H9 (cell line): ENCODE data around the gene ATRX. TPM values are rescaled to one million over a fixed set of nuclear protein-coding genes. Genes with fewer than 3 reads are reported as not detected.

Source experiments
- DNase-seq: peaks from one replicate; pipeline ENCODE4 v3.0.0-alpha.2; 2017
- H2AFZ ChIP-seq: one replicate; pipeline ENCODE4 v1.6.1; 2013; ENCODE audit warnings: mild to moderate bottlenecking, low read length, control low read depth, moderate library complexity
- H2AK5ac ChIP-seq: 2 replicates; pipeline ENCODE4 v1.6.1; 2013; ENCODE audit warnings: low read length, control low read depth, mixed read lengths; ENCODE audit not compliant: insufficient read length
- H2BK120ac ChIP-seq: one replicate; pipeline ENCODE4 v1.6.1; 2013; ENCODE audit warnings: low read depth, mild to moderate bottlenecking, low read length, control low read depth, inconsistent platforms; ENCODE audit not compliant: poor library complexity, severe bottlenecking
- H2BK12ac ChIP-seq: 2 replicates; pipeline ENCODE4 v1.6.1; 2013; ENCODE audit warnings: low read length, control low read depth, mixed read lengths, low read depth; ENCODE audit not compliant: insufficient read length
- H2BK15ac ChIP-seq: 2 replicates; pipeline ENCODE4 v1.6.1; 2013; ENCODE audit warnings: low read depth, low read length, control low read depth
- H2BK20ac ChIP-seq: one replicate; pipeline ENCODE4 v1.6.1; 2013; ENCODE audit warnings: low read depth, mild to moderate bottlenecking, low read length, control low read depth, inconsistent platforms; ENCODE audit not compliant: poor library complexity, severe bottlenecking
- H2BK5ac ChIP-seq: 2 replicates; pipeline ENCODE4 v1.6.1; 2013; ENCODE audit warnings: low read length, control low read depth, mixed read lengths; ENCODE audit not compliant: insufficient read length
- H3K14ac ChIP-seq: 2 replicates; pipeline ENCODE4 v1.6.1; 2013; ENCODE audit warnings: low read length, control low read depth; ENCODE audit not compliant: insufficient read depth
- H3K18ac ChIP-seq: 2 replicates; pipeline ENCODE4 v1.6.1; 2013; ENCODE audit warnings: low read depth, mild to moderate bottlenecking, mixed read lengths, low read length, control low read depth; ENCODE audit not compliant: insufficient read length
- H3K23ac ChIP-seq: 2 replicates; pipeline ENCODE4 v1.6.1; 2013; ENCODE audit warnings: low read length, control low read depth, mixed read lengths, low read depth; ENCODE audit not compliant: insufficient read length
- H3K23me2 ChIP-seq: 2 replicates; pipeline ENCODE4 v1.6.1; 2013; ENCODE audit warnings: low read depth, mild to moderate bottlenecking, mixed read lengths, low read length, control low read depth; ENCODE audit not compliant: insufficient read length, poor library complexity, severe bottlenecking
- H3K27ac ChIP-seq: 2 replicates; pipeline ENCODE4 v1.5.1; 2013; ENCODE audit warnings: low read length, control low read depth, mixed read lengths, low read depth; ENCODE audit not compliant: insufficient read length
- H3K27me3 ChIP-seq: 2 replicates; pipeline ENCODE4 v1.6.1; 2013; ENCODE audit warnings: low read length, control low read depth, inconsistent platforms; ENCODE audit not compliant: insufficient read depth
- H3K4ac ChIP-seq: 2 replicates; pipeline ENCODE4 v1.6.1; 2013; ENCODE audit warnings: low read depth, mild to moderate bottlenecking, control low read depth, inconsistent platforms, low read length, moderate library complexity
- H3K4me1 ChIP-seq: 2 replicates; pipeline ENCODE4 v1.6.1; 2013; ENCODE audit warnings: low read length, control low read depth, inconsistent platforms; ENCODE audit not compliant: insufficient read depth
- H3K4me2 ChIP-seq: 2 replicates; pipeline ENCODE4 v1.6.1; 2013; ENCODE audit warnings: low read length, control low read depth, mixed read lengths; ENCODE audit not compliant: insufficient read length, insufficient read depth
- H3K56ac ChIP-seq: 2 replicates; pipeline ENCODE4 v1.6.1; 2013; ENCODE audit warnings: low read depth, mild to moderate bottlenecking, mixed read lengths, low read length, control low read depth; ENCODE audit not compliant: insufficient read length
- H3K79me1 ChIP-seq: 2 replicates; pipeline ENCODE4 v1.6.1; 2013; ENCODE audit warnings: low read depth, mild to moderate bottlenecking, moderate library complexity, low read length, control low read depth, inconsistent platforms; ENCODE audit not compliant: insufficient read depth, poor library complexity, severe bottlenecking
- H3K79me2 ChIP-seq: 2 replicates; pipeline ENCODE4 v1.6.1; 2013; ENCODE audit warnings: low read length, control low read depth, inconsistent platforms; ENCODE audit not compliant: insufficient read depth
- H3K9ac ChIP-seq: 2 replicates; pipeline ENCODE4 v1.6.1; 2013; ENCODE audit warnings: low read length, control low read depth, mixed read lengths; ENCODE audit not compliant: insufficient read length; ENCODE audit errors: extremely low read depth
- H3K9me3 ChIP-seq: one replicate; pipeline ENCODE4 v1.6.1; 2013; ENCODE audit warnings: low read depth, low read length, inconsistent platforms; ENCODE audit not compliant: control insufficient read depth
- H3T11ph ChIP-seq: one replicate; pipeline ENCODE4 v1.6.1; 2013; ENCODE audit warnings: mild to moderate bottlenecking, low read length, control low read depth, inconsistent platforms
- H4K20me1 ChIP-seq: one replicate; pipeline ENCODE4 v1.6.1; 2013; ENCODE audit not compliant: control insufficient read depth, insufficient read length, insufficient read depth
- H4K5ac ChIP-seq: 2 replicates; pipeline ENCODE4 v1.6.1; 2013; ENCODE audit warnings: low read depth, mild to moderate bottlenecking, mixed read lengths, low read length, control low read depth; ENCODE audit not compliant: insufficient read length
- H4K8ac ChIP-seq: replicated peaks from 2 replicates; pipeline ENCODE4 v1.6.1; 2013; ENCODE audit warnings: low read length, control low read depth, mixed read lengths, low read depth; ENCODE audit not compliant: insufficient read length
- H4K91ac ChIP-seq: 2 replicates; pipeline ENCODE4 v1.6.1; 2013; ENCODE audit warnings: low read depth, mild to moderate bottlenecking, moderate library complexity, mixed read lengths, low read length, control low read depth; ENCODE audit not compliant: insufficient read length
- H3K27ac Mint-ChIP-seq, 3 experiments: 2 replicates in 2 of 3; 3 replicates in 1 of 3; pipeline ENCODE4 v1.8.0; 2020 to 2021; ENCODE audit warnings: mixed read lengths in 3 of 3, mild to moderate bottlenecking in 1 of 3, moderate library complexity in 1 of 3
- H3K27me3 Mint-ChIP-seq: 2 replicates; pipeline ENCODE4 v1.8.0; 2021; ENCODE audit warnings: low read depth, mild to moderate bottlenecking, moderate library complexity, mixed read lengths
- H3K36me3 Mint-ChIP-seq, 3 experiments: 2 replicates in 2 of 3; 3 replicates in 1 of 3; pipeline ENCODE4 v1.8.0; 2020 to 2021; ENCODE audit warnings: low read depth in 3 of 3, mixed read lengths in 3 of 3; ENCODE audit not compliant: insufficient read depth in 1 of 3
- H3K4me1 Mint-ChIP-seq, 2 experiments: 2 replicates each; pipeline ENCODE4 v1.8.0; 2020; ENCODE audit warnings: mixed read lengths in 2 of 2
- H3K4me3 Mint-ChIP-seq, 2 experiments: 2 replicates in 1 of 2; 3 replicates in 1 of 2; pipeline ENCODE4 v1.8.0; 2020 to 2021; ENCODE audit warnings: mild to moderate bottlenecking in 2 of 2, mixed read lengths in 2 of 2, moderate library complexity in 1 of 2
- H3K9me3 Mint-ChIP-seq, 2 experiments: 2 replicates in 1 of 2; 3 replicates in 1 of 2; pipeline ENCODE4 v1.8.0; 2020; ENCODE audit warnings: mild to moderate bottlenecking in 2 of 2, mixed read lengths in 2 of 2, moderate library complexity in 1 of 2
- WGBS: extraction: QIAGEN DNeasy Blood & Tissue Kit; methylation state at CpG from one replicate; pipeline ENCODE4 v1.1.7; 2013; ENCODE audit warnings: missing lambda C conversion rate, low lambda C conversion rate, mixed read lengths; ENCODE audit not compliant: insufficient read length; ENCODE audit errors: extremely low coverage; 5-methylcytosine and 5-hydroxymethylcytosine counted together
- total RNA-seq: library from RNA; stranded (reverse); gene quantifications from 2 replicates; pipeline ENCODE4 v1.2.1, GENCODE V29; 2021
- TF ChIP-seq, protein P1 (sequence below): fragments of 200-600 bp; sonication (generic); conservative IDR thresholded peaks from 3 replicates; pipeline ENCODE4 v1.8.0; 2021; ENCODE audit warnings: antibody characterized with exemption, mild to moderate bottlenecking

The ATRX gene
- total RNA-seq, 1 experiment from 2014 or later: 76.0 TPM

DNA sequence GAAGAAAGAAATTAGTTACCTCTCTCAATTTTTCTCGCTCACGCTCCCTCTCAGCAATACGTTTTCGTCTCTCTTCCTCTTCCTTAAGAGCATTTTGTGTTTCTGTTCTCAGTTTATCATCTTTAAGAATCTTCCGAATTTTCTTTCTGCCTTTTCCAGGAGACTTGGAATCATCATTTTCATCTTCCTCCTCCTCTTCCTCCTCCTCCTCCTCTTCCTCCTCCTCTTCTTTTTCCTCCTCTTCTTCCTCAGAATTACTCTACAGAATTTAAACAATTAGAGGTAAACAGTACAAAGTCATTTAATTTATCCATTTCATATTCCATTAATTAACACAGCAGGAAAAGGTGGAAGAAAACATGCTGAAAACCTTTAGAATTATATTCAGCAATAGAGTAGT lies 133.9 kb downstream of the ATRX start:
- no peaks in the 10 kb centered on the region for H3K27me3 ChIP-seq
- no peak overlapping the region for H2BK5ac ChIP-seq
- no peaks in the 10 kb centered on the region for H3K79me2 ChIP-seq
- H4K20me1 ChIP-seq: no peaks in the 10 kb centered on the region
- no CpG with 5 or more reads among the region's 5 CpGs for WGBS
- no peak overlapping the region for H2BK15ac ChIP-seq
- TF ChIP-seq, protein P1, sequence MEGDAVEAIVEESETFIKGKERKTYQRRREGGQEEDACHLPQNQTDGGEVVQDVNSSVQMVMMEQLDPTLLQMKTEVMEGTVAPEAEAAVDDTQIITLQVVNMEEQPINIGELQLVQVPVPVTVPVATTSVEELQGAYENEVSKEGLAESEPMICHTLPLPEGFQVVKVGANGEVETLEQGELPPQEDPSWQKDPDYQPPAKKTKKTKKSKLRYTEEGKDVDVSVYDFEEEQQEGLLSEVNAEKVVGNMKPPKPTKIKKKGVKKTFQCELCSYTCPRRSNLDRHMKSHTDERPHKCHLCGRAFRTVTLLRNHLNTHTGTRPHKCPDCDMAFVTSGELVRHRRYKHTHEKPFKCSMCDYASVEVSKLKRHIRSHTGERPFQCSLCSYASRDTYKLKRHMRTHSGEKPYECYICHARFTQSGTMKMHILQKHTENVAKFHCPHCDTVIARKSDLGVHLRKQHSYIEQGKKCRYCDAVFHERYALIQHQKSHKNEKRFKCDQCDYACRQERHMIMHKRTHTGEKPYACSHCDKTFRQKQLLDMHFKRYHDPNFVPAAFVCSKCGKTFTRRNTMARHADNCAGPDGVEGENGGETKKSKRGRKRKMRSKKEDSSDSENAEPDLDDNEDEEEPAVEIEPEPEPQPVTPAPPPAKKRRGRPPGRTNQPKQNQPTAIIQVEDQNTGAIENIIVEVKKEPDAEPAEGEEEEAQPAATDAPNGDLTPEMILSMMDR: no peak
- H2AFZ ChIP-seq: no peak overlapping the region
- H4K91ac ChIP-seq: no peak overlapping the region
- H3K27me3 Mint-ChIP-seq: no peaks in the 10 kb centered on the region
- DNase-seq: no peak
- H3K9ac ChIP-seq: no peak overlapping the region
- H3K4ac ChIP-seq: no peak overlapping the region
- H2AK5ac ChIP-seq: no peak overlapping the region
- no peak overlapping the region for H3K56ac ChIP-seq
- H2BK20ac ChIP-seq: no peak overlapping the region
- H2BK120ac ChIP-seq: no peak overlapping the region
- peaks cover 50 to 69% of the 10 kb centered on the region in 2 experiments for H3K9me3 Mint-ChIP-seq
- no peak overlapping the region for H3K18ac ChIP-seq
- H3K79me1 ChIP-seq: no peaks in the 10 kb centered on the region
- H3K4me1 Mint-ChIP-seq: no peaks in the 10 kb centered on the region
- no peak overlapping the region for H3K27ac Mint-ChIP-seq
- no peak overlapping the region for H3T11ph ChIP-seq
- no peak overlapping the region for H2BK12ac ChIP-seq
- H3K27ac ChIP-seq: no peak overlapping the region
- no peak overlapping the region for H3K14ac ChIP-seq
- H3K36me3 Mint-ChIP-seq: peaks cover 27 to 53% (median 52%) of the 10 kb centered on the region in 3 experiments
- no peak overlapping the region for H3K23ac ChIP-seq
- no peak overlapping the region for H3K4me3 Mint-ChIP-seq
- no peak overlapping the region for H4K8ac ChIP-seq
- no peak overlapping the region for H3K4me2 ChIP-seq
- no peaks in the 10 kb centered on the region for H3K4me1 ChIP-seq
- no peaks in the 10 kb centered on the region for H3K23me2 ChIP-seq
- H3K9me3 ChIP-seq: no peaks in the 10 kb centered on the region
- H4K5ac ChIP-seq: no peak overlapping the region
